Epithelial cell of proximal tubule (primary cell): ENCODE results near the gene CCDC182. TPM values are rescaled to one million over a fixed set of nuclear protein-coding genes. Genes with fewer than 3 reads are reported as not detected.

ENCODE experiments used
- DNase-seq: peaks from one replicate; pipeline ENCODE4 v3.0.0-alpha.2; 2011; ENCODE audit warnings: low read depth
- H3K4me3 ChIP-seq: 2 replicates; pipeline ENCODE4 v1.5.1; 2011; ENCODE audit warnings: low read depth, mild to moderate bottlenecking, low read length
- total RNA-seq: library from RNA; depleted of rRNA; stranded (reverse); fragments of >200 nt; gene quantifications from 2 replicates; pipeline ENCODE4 v1.2.3, GENCODE V29; 2015
- TF ChIP-seq, protein P1 (sequence below): conservative IDR thresholded peaks from 2 replicates; pipeline ENCODE4 v1.5.1; 2012; ENCODE audit warnings: low read depth, mild to moderate bottlenecking, low read length

The CCDC182 gene
- total RNA-seq, 1 donor from 2014 or later = not detected

GRCh38 chr17:57744195-57745170 lies 616 bp downstream of the CCDC182 start:
- TF ChIP-seq, protein P1, sequence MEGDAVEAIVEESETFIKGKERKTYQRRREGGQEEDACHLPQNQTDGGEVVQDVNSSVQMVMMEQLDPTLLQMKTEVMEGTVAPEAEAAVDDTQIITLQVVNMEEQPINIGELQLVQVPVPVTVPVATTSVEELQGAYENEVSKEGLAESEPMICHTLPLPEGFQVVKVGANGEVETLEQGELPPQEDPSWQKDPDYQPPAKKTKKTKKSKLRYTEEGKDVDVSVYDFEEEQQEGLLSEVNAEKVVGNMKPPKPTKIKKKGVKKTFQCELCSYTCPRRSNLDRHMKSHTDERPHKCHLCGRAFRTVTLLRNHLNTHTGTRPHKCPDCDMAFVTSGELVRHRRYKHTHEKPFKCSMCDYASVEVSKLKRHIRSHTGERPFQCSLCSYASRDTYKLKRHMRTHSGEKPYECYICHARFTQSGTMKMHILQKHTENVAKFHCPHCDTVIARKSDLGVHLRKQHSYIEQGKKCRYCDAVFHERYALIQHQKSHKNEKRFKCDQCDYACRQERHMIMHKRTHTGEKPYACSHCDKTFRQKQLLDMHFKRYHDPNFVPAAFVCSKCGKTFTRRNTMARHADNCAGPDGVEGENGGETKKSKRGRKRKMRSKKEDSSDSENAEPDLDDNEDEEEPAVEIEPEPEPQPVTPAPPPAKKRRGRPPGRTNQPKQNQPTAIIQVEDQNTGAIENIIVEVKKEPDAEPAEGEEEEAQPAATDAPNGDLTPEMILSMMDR = no peak
- no peak overlapping the region for H3K4me3 ChIP-seq
- DNase-seq = no peak

DNA sequence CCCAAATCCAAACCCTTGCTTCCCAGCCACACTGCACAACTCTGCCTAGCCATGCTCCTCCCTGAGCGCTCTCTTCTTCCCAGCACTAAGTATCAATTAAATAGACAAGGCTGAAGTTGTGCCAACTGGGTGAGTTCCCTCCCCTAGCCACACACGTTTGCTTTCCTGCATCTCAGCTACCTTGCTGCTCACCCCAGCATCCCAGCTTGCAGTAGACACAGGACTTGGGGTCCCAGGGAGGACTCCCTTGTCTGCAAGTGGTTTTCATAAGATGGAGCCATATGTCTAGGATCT lies 4.9 kb downstream of the CCDC182 start:
- TF ChIP-seq, protein P1 = no peak
- no peak for DNase-seq
- no peak overlapping the region for H3K4me3 ChIP-seq

DNA sequence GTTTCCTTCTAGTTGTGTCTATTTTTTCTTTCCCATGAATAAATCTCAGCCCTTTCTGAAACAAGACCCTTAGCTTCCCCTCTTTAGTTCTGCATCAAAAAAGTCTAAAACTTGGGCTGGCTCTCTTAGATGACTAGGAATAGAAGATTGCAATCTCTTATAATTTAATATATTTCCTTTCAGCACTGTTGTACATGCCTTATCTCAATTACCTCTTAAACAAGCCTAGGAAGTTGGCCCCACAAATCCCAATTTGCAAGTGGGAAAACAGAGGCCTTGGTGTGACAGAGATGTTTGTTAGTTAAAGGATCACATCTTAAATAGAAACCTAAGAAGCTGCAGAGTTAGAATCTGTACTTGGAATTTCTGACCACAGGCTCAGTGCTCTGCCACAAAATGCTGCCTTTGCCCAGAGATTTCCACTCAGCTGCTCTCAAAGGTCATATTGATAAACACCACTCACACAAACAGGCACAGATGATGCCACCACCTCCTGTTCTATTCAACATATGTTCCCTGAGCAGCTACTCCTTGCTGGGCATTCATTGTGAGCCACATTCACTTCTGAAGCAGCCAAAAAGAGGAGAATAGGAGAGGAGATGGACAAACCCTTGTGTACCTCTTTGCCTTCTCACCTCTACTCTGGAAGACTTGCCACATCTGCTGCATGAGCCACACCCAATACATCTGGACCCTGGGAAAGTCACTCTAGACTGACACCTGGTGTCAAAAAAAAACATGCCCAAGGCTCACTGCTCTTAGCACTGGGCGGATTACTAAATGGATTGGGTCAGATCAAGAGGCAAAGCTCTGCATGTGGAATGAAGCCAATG lies 5.5 kb downstream of the CCDC182 start:
- no peak for DNase-seq
- TF ChIP-seq, protein P1 = peak; percentile 65
- no peak overlapping the region for H3K4me3 ChIP-seq

GRCh38 chr17:57737450-57737849 lies 7.6 kb downstream of the CCDC182 start:
- H3K4me3 ChIP-seq = no peak overlapping the region
- DNase-seq = no peak
- TF ChIP-seq, protein P1 = no peak

GRCh38 chr17:57735707-57736106 lies 9.4 kb downstream of the CCDC182 start:
- TF ChIP-seq, protein P1 = peak; percentile 58
- no peak overlapping the region for H3K4me3 ChIP-seq
- DNase-seq = no peak

DNA sequence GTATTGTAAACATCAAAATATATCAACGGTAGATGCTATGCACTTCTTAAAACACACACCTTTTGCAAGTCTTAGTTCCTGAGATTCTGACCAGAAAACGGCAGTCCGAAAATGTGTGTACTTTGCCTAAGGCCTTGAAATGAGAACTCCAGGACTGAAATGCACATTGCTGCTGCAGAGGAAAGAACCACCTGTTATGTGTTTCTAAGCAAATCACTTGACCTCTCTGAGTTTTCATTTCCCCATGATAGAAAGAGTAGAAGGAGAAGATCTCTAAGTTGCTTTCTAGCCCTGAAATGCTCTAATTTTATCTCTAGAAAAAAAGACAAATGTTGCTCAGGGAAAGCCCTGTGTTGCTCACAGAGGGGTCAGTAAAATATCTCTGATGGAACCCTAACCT lies 9.9 kb downstream of the CCDC182 start:
- TF ChIP-seq, protein P1 = no peak
- H3K4me3 ChIP-seq = no peak overlapping the region
- no peak for DNase-seq
